HCT116 (cell line): ENCODE measurements around the gene PML. TPM values are rescaled to one million over a fixed set of nuclear protein-coding genes. Genes with fewer than 3 reads are reported as not detected.

Experiments
- ATAC-seq: fragments of 200-7000 bp; cut with Tn5 transposase; 2 replicates; pipeline ENCODE4 v1.9.1; 2020; ENCODE audit warnings: mild to moderate bottlenecking, moderate library complexity
- BruUV-seq: library from RNA; stranded (reverse); fragments of 400-500 nt; replicated peaks from 2 replicates; lab custom pipeline; 2021; lab: Mats Ljungman, UMichigan
- CTCF ChIA-PET: fragments of 300-600 bp; sonication (Branson Sonifier 250); formaldehyde crosslinking; loops from one replicate; lab custom pipeline; 2021; ENCODE audit warnings: antibody characterized with exemption; lab: Charles Lee
- POLR2A ChIA-PET: fragments of 300-600, 350-600 bp; sonication (Branson Sonifier 250); formaldehyde crosslinking; loops from one replicate; lab custom pipeline; 2021; ENCODE audit warnings: antibody characterized with exemption; lab: Charles Lee
- RAD21 ChIA-PET, 2 experiments: fragments of 300-600 bp; sonication (Branson Sonifier 250); formaldehyde crosslinking; loops; one replicate each; lab custom pipeline; 2023; ENCODE audit warnings: low total read pairs in 2 of 2; ENCODE audit not compliant: uncharacterized antibody in 2 of 2, unreplicated experiment in 2 of 2, low non-redundant PET in 1 of 2; lab: Charles Lee
- DNase-seq: peaks from one replicate; pipeline ENCODE4 v3.0.0-alpha.2; 2010; ENCODE audit warnings: low read depth, low spot score
- H2AFZ ChIP-seq: fragments of 200-600 bp; shearing (Covaris generic), sonication (generic); 2 replicates; pipeline ENCODE4 v1.6.1; 2017; ENCODE audit warnings: low read depth, mixed run types, mixed read lengths, antibody characterized with exemption, low read length; ENCODE audit not compliant: poor library complexity, severe bottlenecking
- H3K27ac ChIP-seq: 2 replicates; pipeline ENCODE4 v1.5.1; 2012; ENCODE audit warnings: low read depth, low read length
- H3K27me3 ChIP-seq: fragments of 200-600 bp; sonication (generic); 2 replicates; pipeline ENCODE4 v1.6.1; 2016; ENCODE audit warnings: mixed run types, low read length, mixed read lengths; ENCODE audit not compliant: insufficient read depth
- H3K36me3 ChIP-seq, 2 experiments: fragments of 200-500 bp in 1 of 2; fragments of 200-600 bp in 1 of 2; sonication (Bioruptor generic) in 1 of 2; sonication (generic) in 1 of 2; 2 replicates each; pipeline versions ENCODE4 v1.5.1 to v1.6.1; 2014 to 2016; ENCODE audit warnings: low read length in 2 of 2, inconsistent platforms in 1 of 2, mixed read lengths in 1 of 2, mixed run types in 1 of 2; ENCODE audit not compliant: insufficient read depth in 2 of 2, control insufficient read depth in 1 of 2
- H3K4me1 ChIP-seq, 2 experiments: fragments of 200-600 bp in 1 of 2; sonication (generic) in 1 of 2; 2 replicates each; pipeline versions ENCODE4 v1.5.1 to v1.6.1; 2012 to 2017; ENCODE audit warnings: low read length in 2 of 2, inconsistent platforms in 1 of 2, mild to moderate bottlenecking in 1 of 2, mixed read lengths in 1 of 2, mixed run types in 1 of 2, moderate library complexity in 1 of 2; ENCODE audit not compliant: insufficient read depth in 2 of 2, control insufficient read depth in 1 of 2
- H3K4me2 ChIP-seq: fragments of 200-600 bp; sonication (generic); 2 replicates; pipeline ENCODE4 v1.6.1; 2017; ENCODE audit warnings: mixed run types, low read length, mixed read lengths
- H3K4me3 ChIP-seq, 2 experiments: fragments of 200-600 bp in 1 of 2; sonication (generic) in 1 of 2; replicated peaks in 1 of 2; 2 replicates each; pipeline ENCODE4 v1.5.1; 2011 to 2016; ENCODE audit warnings: low read length in 2 of 2, control low read depth in 1 of 2, low read depth in 1 of 2, mild to moderate bottlenecking in 1 of 2, mixed read lengths in 1 of 2, mixed run types in 1 of 2
- H3K79me2 ChIP-seq: fragments of 200-600 bp; sonication (generic); 2 replicates; pipeline ENCODE4 v1.6.1; 2017; ENCODE audit warnings: mild to moderate bottlenecking, mixed run types, low read length, moderate library complexity, mixed read lengths; ENCODE audit not compliant: insufficient read depth
- H3K9ac ChIP-seq: fragments of 200-600 bp; sonication (generic); 2 replicates; pipeline ENCODE4 v1.6.1; 2016; ENCODE audit warnings: low read length, mixed read lengths
- H3K9me2 ChIP-seq: fragments of 200-600 bp; sonication (generic), shearing (Covaris generic); 2 replicates; pipeline ENCODE4 v1.6.1; 2017; ENCODE audit warnings: mixed run types, mild to moderate bottlenecking, moderate library complexity; ENCODE audit not compliant: insufficient read depth
- H3K9me3 ChIP-seq, 2 experiments: fragments of 200-500 bp in 1 of 2; fragments of 200-600 bp in 1 of 2; sonication (Bioruptor generic) in 1 of 2; sonication (generic) in 1 of 2; 2 replicates each; pipeline ENCODE4 v1.6.1; 2014 to 2017; ENCODE audit warnings: low read length in 2 of 2, mixed read lengths in 2 of 2, inconsistent platforms in 1 of 2, low read depth in 1 of 2, mild to moderate bottlenecking in 1 of 2, mixed run types in 1 of 2, moderate library complexity in 1 of 2; ENCODE audit not compliant: control insufficient read depth in 1 of 2, insufficient read depth in 1 of 2
- H4K20me1 ChIP-seq: fragments of 200-600 bp; sonication (generic), shearing (Covaris generic); 2 replicates; pipeline ENCODE4 v1.6.1; 2017; ENCODE audit warnings: mixed run types, mild to moderate bottlenecking, moderate library complexity; ENCODE audit not compliant: insufficient read depth
- CBX3 ChIP-seq: IDR thresholded peaks from 2 replicates; pipeline ENCODE4 v1.6.1; 2012; ENCODE audit warnings: low read depth
- CEBPB ChIP-seq: IDR thresholded peaks from 2 replicates; pipeline ENCODE4 v1.6.1; 2012; ENCODE audit warnings: low read depth
- CTCF ChIP-seq, 3 experiments: fragments of 200-600 bp in 1 of 3; sonication (generic) in 1 of 3; IDR thresholded peaks in 2 of 3; conservative IDR thresholded peaks in 1 of 3; 2 replicates each; pipeline ENCODE4 v1.5.1; 2012 to 2017; ENCODE audit warnings: low read depth in 2 of 3, low read length in 2 of 3, antibody characterized with exemption in 1 of 3, borderline replicate concordance in 1 of 3, control low read depth in 1 of 3, mild to moderate bottlenecking in 1 of 3, mixed read lengths in 1 of 3, mixed run types in 1 of 3, moderate library complexity in 1 of 3; ENCODE audit not compliant: insufficient read depth in 1 of 3
- EGR1 ChIP-seq: IDR thresholded peaks from 2 replicates; pipeline ENCODE4 v1.6.1; 2012; ENCODE audit warnings: low read depth
- EZH2 ChIP-seq: fragments of 200-600 bp; sonication (generic); IDR thresholded peaks from 2 replicates; pipeline ENCODE4 v1.6.1; 2017; ENCODE audit warnings: antibody characterized with exemption, mixed run types
- FOSL1 ChIP-seq: IDR thresholded peaks from 2 replicates; pipeline ENCODE4 v1.6.1; 2012; ENCODE audit warnings: low read depth
- JUND ChIP-seq: IDR thresholded peaks from 2 replicates; pipeline ENCODE4 v1.6.1; 2012
- POLR2A ChIP-seq: IDR thresholded peaks from 2 replicates; pipeline ENCODE4 v1.7.0; 2011; ENCODE audit warnings: borderline replicate concordance; ENCODE audit not compliant: insufficient read depth, insufficient read length; ENCODE audit errors: extremely low read depth
- REST ChIP-seq: IDR thresholded peaks from 2 replicates; pipeline ENCODE4 v1.6.1; 2012; ENCODE audit warnings: low read depth
- SP1 ChIP-seq: IDR thresholded peaks from 2 replicates; pipeline ENCODE4 v1.6.1; 2012; ENCODE audit warnings: low read depth
- SRF ChIP-seq: IDR thresholded peaks from 2 replicates; pipeline ENCODE4 v1.6.1; 2012; ENCODE audit warnings: low read depth
- YY1 ChIP-seq: IDR thresholded peaks from 2 replicates; pipeline ENCODE4 v1.6.1; 2011; ENCODE audit warnings: low read length, low read depth, moderate library complexity, mild to moderate bottlenecking; ENCODE audit not compliant: insufficient replicate concordance; ENCODE audit errors: extremely low read depth
- ZFX ChIP-seq: fragments of 450-650 bp; IDR thresholded peaks from 2 replicates; pipeline ENCODE4 v1.6.1; 2017
- intact Hi-C: fragments of 100-400 bp; cut with micrococcal nuclease; formaldehyde crosslinking; loops from 2 replicates; pipeline ENCODE4 v1.10.0; 2022
- total RNA-seq: library from RNA; stranded (reverse); gene quantifications from one replicate; pipeline ENCODE4 v1.2.1, GENCODE V29; 2021; ENCODE audit not compliant: unreplicated experiment
- TF ChIP-seq, protein P1 (sequence below): IDR thresholded peaks from 2 replicates; pipeline ENCODE4 v1.6.1; 2012

Gene PML
- total RNA-seq, 1 experiment from 2014 or later: 28.1 TPM

GRCh38 chr15:73986055-73986775 is 8.3 kb upstream of the PML start:
- BruUV-seq: no TSS peak

More at GRCh38 chr15:73986055-73986775, 8.3 kb upstream of the PML start:
- H3K36me3 ChIP-seq: no peaks in the 10 kb centered on the region
- ChIA-PET POLR2A (no interaction called here), RAD21 (no interaction called here), CTCF (interaction anchor here (0.7 to 3.2 kb wide), 2 partner anchors 13 to 278 kb away, joined by 3 to 14 read pairs; no protein-coding TSS in a partner anchor)
- TF ChIP-seq JUND: no peak
- TF ChIP-seq YY1: no peak
- no peak for TF ChIP-seq CTCF (IDR thresholded peaks at IDR 0.05 in 2 of 3, conservative IDR thresholded peaks at IDR 0.05 in 1 of 3; ENCODE audit: borderline replicate concordance in 1 of 3, insufficient read depth in 1 of 3, low read depth in 2 of 3, low read length in 2 of 3)
- no peak for TF ChIP-seq REST
- no peak for TF ChIP-seq CBX3
- TF ChIP-seq, protein P1, sequence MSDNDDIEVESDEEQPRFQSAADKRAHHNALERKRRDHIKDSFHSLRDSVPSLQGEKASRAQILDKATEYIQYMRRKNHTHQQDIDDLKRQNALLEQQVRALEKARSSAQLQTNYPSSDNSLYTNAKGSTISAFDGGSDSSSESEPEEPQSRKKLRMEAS: no peak
- TF ChIP-seq CEBPB: no peak
- TF ChIP-seq EGR1: no peak
- no peak for TF ChIP-seq SRF
- no peak for TF ChIP-seq SP1
- no peak for TF ChIP-seq POLR2A
- no peak for TF ChIP-seq FOSL1
- no peak for TF ChIP-seq EZH2
- no peak for TF ChIP-seq ZFX
- DNase-seq (no peak), ATAC-seq (no peak)
- no peaks in the 10 kb centered on the region for H3K9me2 ChIP-seq
- no peak overlapping the region for H3K4me3 ChIP-seq
- H3K9ac ChIP-seq: no peak overlapping the region
- H3K79me2 ChIP-seq: no peaks in the 10 kb centered on the region
- no peaks in the 10 kb centered on the region for H3K27me3 ChIP-seq
- H3K9me3 ChIP-seq: no peaks in the 10 kb centered on the region
- intact Hi-C loops: no loop called here
- no peak overlapping the region for H2AFZ ChIP-seq
- peaks cover 35 to 66% of the 10 kb centered on the region in 2 experiments for H3K4me1 ChIP-seq
- no peak overlapping the region for H3K27ac ChIP-seq
- H4K20me1 ChIP-seq: no peaks in the 10 kb centered on the region
- H3K4me2 ChIP-seq: no peak overlapping the region
